Measurements from ENCODE around the gene AKAP13.
"Not testable (repeated sequence)": the region's sequence is repeated elsewhere in the genome, so short reads cannot be mapped to it uniquely, and the experiment has no call there.

The AKAP13 gene

GRCh38 chr15:85477730-85478129 is 97.3 kb downstream of the AKAP13 start:
- Mint-ChIP-seq H3K27me3 (ENCODE audit: low read depth, poor library complexity) (peaks cover 2% of the 10 kb centered on the region), H3K36me3 (ENCODE audit: low read depth) (no peaks in the 10 kb centered on the region), H3K9me3 (no peaks in the 10 kb centered on the region), H3K4me3 (peak overlapping the region; percentile 8), H3K4me1 (peaks cover 91% of the 10 kb centered on the region), H3K27ac (peak overlapping the region; percentile 23)
- no peak for DNase-seq
- no peak for TF ChIP-seq CTCF (IDR thresholded peaks at IDR 0.05)

- H3K36me3 Mint-ChIP-seq (ENCODE audit: low read depth), result no peaks in the 10 kb centered on the region
- DNase-seq, result no peak
- H3K4me1 Mint-ChIP-seq, result peaks cover 87% of the 10 kb centered on the region
- no peak overlapping the region for H3K4me3 Mint-ChIP-seq
- H3K27me3 Mint-ChIP-seq (ENCODE audit: low read depth, poor library complexity), result peaks cover 2% of the 10 kb centered on the region
- peak overlapping the region; percentile 90 for H3K27ac Mint-ChIP-seq
- no peaks in the 10 kb centered on the region for H3K9me3 Mint-ChIP-seq
- no peak for TF ChIP-seq CTCF (IDR thresholded peaks at IDR 0.05)
Measured at GRCh38 chr15:85479071-85479647, 98.8 kb downstream of the AKAP13 start.

- no peaks in the 10 kb centered on the region for H3K9me3 Mint-ChIP-seq
- H3K4me1 Mint-ChIP-seq, result peaks cover 88% of the 10 kb centered on the region
- no peak for DNase-seq
- peaks cover 2% of the 10 kb centered on the region for H3K27me3 Mint-ChIP-seq (ENCODE audit: low read depth, poor library complexity)
- no peak overlapping the region for H3K4me3 Mint-ChIP-seq
- H3K36me3 Mint-ChIP-seq (ENCODE audit: low read depth), result no peaks in the 10 kb centered on the region
- H3K27ac Mint-ChIP-seq, result peak overlapping the region; percentile 11
- TF ChIP-seq CTCF (IDR thresholded peaks at IDR 0.05), result no peak
Measured at GRCh38 chr15:85480923-85481322, 100.5 kb downstream of the AKAP13 start.

- not testable (repeated sequence) for DNase-seq; H3K36me3 Mint-ChIP-seq (ENCODE audit: low read depth); H3K4me3 Mint-ChIP-seq; H3K9me3 Mint-ChIP-seq; H3K27me3 Mint-ChIP-seq (ENCODE audit: low read depth, poor library complexity)
- H3K27ac Mint-ChIP-seq, result peak overlapping the region; percentile 92
- H3K4me1 Mint-ChIP-seq, result peaks cover 89% of the 10 kb centered on the region
Measured at GRCh38 chr15:85481543-85481942, 101.1 kb downstream of the AKAP13 start.

GRCh38 chr15:85482894-85483293 is 102.5 kb downstream of the AKAP13 start:
- Mint-ChIP-seq H3K27ac (peak overlapping the region; percentile 92), H3K4me3 (peak overlapping the region; percentile 40), H3K36me3 (ENCODE audit: low read depth) (peaks cover 8% of the 10 kb centered on the region), H3K27me3 (ENCODE audit: low read depth, poor library complexity) (peaks cover 2% of the 10 kb centered on the region), H3K4me1 (peaks cover 86% of the 10 kb centered on the region), H3K9me3 (no peaks in the 10 kb centered on the region)
- TF ChIP-seq CTCF (IDR thresholded peaks at IDR 0.05), result no peak
- DNase-seq, result no peak

GRCh38 chr15:85483955-85484354 is 103.6 kb downstream of the AKAP13 start:
- Mint-ChIP-seq H3K36me3 (ENCODE audit: low read depth) (peaks cover 14% of the 10 kb centered on the region), H3K4me1 (peaks cover 87% of the 10 kb centered on the region), H3K27ac (peak overlapping the region; percentile 92)
- not testable (repeated sequence) for H3K4me3 Mint-ChIP-seq; DNase-seq; H3K9me3 Mint-ChIP-seq; H3K27me3 Mint-ChIP-seq (ENCODE audit: low read depth, poor library complexity)

GRCh38 chr15:85484923-85485322 is 104.5 kb downstream of the AKAP13 start:
- Mint-ChIP-seq H3K4me1 (peaks cover 88% of the 10 kb centered on the region), H3K27ac (peak overlapping the region; percentile 92), H3K36me3 (ENCODE audit: low read depth) (peaks cover 21% of the 10 kb centered on the region)
- not testable (repeated sequence) for H3K9me3 Mint-ChIP-seq; DNase-seq; H3K27me3 Mint-ChIP-seq (ENCODE audit: low read depth, poor library complexity); H3K4me3 Mint-ChIP-seq

Data from nephron progenitor cell (in vitro differentiated cells).